Ramos (cell line): ENCODE results near the gene BCR.

Experiments used
- in situ Hi-C: fragments of 300-500 bp; cut with MboI; formaldehyde crosslinking; loops from one replicate; pipeline ENCODE4 v1.14.3; 2022; ENCODE audit warnings: low sequenced_read_pairs; ENCODE audit not compliant: unreplicated experiment

BCR gene

DNA sequence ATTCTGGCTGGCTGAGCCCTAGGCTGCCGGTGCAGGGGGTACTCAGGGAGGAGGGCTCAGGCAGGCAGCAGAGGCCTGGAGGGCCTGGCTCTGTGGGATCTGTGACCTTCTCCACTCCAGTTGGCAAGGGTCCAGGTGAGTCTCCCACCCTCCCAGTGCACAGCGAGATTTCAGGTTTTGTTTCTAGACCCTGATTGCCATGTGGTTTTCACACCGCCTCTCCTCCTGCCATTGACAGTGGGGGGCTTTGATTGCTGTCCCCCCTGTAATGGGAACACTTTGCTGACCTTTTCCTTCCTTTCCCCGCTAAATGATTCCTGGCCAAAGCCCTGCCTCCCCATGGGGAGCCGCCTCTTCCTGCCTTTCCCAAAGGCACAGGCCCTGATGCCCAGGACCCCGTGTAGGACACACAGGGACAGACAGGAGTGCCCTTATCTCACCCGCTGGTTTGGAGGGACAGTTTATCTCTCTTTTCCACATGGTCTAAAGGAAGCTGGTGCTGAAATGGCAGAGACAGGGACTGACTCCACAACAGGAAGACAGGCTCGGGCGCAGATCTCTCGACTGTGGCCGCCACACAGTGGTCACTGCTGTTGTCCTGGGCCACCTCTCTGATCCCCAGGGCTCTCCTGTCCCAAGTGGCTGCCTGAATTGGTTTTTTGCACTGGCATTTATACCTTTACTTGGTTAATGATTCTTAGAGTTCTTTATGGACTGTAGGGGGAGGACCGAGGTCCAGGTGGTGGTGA is 43.4 kb downstream of the BCR start:
- in situ Hi-C loops = no loop called here

DNA sequence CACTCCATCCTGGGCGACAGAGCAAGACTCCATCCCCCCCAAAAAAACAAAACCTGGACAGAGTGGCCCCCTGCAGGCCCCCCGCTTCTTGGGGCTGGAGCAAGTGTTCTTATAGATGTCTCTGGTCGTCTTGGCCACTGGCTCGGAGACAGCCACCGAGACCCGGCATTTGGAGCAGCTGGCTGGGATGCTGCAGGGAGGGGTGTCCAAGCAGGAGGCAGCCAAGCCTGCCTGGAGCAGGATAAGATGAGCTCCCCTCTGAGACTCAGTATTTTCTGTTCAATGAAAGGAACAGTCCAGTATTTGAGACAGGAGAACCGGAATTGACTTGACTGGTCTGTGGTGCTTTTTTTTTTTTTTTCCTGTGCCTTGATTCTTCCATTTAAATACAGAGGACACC is 44.5 kb downstream of the BCR start:
- in situ Hi-C loops = no loop called here

DNA sequence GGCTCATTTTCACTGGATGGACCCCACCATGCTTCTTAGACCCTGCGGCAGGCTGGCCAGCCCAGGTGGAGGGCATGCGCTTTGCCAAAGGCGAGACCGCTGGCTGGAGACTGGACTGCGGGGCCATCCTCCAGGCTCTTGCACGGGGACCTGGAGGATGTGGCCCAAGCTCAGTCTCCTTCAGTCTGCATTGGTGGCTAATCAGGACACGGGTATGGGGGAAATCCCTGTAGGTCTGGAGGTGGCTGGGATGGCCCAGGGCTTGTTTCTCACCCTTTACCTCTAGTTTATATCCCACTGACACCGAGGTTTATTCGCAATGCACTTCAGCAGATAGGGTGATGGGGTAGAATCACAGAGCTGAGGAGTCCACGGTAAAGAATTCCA is 45.0 kb downstream of the BCR start:
- in situ Hi-C loops = no loop called here

DNA sequence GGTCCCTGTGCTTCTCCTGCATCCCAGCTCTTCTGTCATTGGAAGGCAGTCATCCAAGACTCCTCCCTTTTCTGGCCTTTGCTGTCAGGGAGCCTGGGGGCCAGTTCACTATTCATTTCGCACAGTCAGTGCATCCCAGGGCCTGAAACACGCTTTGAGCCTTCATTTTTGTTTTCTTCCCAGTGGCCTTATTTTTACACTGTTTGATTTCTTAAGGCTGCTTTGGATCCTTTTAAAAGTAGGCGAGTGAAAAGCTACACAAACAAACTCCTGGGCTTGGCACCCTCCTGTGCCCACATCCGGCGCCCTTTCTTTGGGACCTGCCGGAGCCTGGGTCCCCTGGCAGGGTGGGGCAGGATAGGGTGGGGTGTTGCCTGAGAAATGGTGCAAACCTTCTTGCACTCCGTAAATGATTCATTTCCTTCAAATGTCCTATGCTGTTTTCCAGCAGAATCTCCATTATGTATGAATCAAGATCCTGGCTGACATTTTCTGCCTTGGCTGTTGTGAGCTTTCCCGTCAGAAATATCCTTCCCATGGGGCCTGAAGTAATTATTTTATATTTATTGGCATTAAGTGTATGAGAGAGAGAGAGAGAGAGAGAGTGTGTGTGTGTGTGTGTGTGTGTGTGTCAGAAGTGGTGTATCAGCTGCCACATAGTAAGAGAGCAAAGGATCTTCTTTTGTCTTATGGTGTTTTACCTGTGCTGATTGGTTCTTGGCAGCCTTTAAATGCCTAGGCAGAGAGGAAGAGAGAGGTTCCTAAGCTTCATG is 45.6 kb downstream of the BCR start:
- in situ Hi-C loops = no loop called here

DNA sequence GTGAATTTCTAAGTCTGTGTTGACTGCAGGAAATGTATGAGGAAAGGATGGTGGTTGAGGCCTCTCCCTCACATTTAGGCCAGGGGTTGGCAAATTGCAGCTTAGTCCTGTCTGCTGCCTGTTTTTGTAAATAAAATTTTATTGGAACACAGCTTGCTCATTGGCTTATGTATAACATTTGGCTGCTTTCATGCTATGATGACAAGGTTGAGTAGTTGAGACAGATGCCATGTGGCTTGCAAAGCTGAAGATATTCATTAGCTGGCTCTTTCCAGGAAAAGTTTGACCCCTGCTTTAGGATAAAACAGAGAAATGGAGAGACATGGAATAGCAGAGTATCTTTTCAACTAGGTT is 46.2 kb downstream of the BCR start:
- in situ Hi-C loops = no loop called here

DNA sequence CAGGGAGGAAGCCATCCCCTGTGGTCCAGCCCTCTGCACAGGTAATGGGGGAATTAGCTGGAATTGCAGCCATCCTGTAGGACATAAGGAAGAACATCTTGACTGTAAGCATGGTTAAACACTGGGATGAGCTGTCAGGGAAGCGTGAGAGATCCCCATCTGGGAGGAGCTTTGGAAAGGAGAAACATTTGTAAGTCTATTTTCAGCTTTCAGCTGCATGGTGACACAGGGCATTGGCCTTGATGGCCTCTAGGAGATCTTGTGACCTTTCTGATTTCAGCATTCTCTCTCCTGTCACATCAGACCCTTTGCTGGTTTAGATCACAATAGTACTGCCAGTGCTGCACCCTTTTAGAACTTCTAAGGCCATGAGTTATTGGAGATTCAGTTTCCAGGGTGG is 47.1 kb downstream of the BCR start:
- in situ Hi-C loops = no loop called here

DNA sequence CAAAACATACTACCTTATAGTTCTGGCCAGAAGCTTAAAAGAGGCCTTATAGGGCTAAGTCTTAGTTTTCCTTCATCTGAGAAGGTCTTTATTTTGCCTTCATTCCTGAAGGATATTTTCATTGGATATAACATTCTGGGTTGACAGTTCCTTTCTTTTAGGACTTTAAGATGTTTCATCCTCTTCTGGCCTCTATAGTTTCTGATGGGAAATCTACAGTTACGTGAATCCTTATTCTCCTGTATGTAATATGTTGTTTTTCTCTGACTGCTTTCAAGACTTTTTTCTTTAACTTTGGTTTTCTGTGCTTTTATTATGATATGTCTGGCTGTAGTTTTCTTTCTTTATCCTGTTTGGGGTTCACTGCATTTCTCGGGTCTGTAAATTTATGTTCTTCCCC is 48.2 kb downstream of the BCR start:
- in situ Hi-C loops = no loop called here

DNA sequence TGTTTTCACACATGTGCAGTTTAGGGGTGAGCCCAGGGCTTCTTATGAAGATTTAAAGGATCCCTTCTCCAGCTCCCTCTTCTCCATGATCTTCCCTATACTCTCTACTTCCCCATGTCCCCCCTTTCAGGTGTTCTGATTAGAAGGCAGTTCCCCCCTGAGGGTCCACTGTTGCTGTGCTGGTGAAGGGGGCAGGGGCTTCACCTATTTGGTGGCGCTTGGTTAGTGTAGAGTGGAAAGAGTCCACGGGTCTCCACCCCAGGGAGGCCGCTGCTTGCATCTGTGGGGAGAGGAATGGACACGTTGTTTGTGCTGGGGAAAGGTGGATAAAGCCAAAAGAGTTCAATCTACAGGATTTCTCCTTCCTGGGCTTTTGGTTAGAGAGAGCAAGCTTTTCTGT is 49.3 kb downstream of the BCR start:
- in situ Hi-C loops = no loop called here

DNA sequence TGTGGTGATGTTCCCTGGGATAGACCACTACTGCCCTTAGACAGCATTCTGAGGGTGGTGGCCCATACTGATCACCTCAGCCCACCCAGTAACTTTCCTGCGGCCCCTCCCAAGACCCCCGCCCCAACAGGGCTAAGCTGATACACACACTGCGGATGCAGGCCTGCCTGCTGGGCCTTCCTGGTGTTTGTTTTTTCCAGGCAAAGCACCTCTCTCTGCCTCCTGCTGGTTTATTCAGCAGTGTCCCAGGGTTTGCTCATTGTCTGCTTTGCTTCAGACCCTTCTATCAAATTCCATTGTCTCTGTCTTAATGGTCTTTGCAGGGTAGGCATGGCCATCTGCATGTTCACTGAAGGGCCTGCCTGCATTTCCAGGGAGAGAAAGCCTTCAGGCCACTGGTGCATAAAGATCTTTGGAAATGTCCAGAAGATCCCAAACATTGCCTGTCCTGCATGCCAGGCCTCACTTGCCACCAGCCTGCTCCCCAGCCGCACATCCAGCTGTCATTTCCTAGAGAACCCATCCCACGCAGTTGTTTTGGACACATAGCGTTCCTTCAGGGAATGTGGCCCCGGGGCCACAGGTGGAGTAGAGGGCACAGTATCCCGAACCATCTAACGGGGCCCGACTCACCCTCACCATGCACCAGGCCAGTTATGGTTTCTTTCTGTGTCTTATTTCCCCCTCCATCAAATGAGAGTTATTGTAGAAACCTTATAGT is 50.2 kb downstream of the BCR start:
- in situ Hi-C loops = no loop called here

DNA sequence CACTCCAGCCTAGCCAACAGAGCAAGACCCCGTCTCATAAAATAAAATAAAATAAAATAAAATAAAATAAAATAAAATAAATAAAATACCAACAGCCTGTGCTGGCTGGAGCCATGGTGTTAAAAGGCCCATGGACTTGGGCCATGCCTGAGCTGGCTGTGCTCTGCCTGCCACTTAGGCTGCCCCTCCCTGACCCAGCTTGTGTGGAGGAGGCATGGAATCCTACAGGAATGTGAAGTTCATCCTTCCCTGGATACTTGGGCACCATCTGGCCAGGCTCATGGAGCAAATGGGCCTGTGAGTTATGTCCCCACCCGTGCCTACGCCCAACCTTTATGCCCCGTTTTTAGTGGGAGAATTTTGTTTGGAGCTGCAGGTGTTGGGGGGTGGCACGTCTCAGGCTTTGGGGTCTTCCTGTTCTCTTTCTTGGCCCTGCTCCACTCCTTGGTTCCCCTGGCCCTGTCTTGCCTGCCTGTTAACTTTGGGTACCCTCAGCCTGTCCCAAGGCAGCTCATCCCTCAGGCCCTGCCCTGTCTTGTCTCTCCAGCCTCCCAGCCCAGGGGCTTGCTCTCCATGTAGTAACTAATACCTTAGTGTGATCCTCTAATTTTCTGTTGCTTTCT is 51.3 kb downstream of the BCR start:
- in situ Hi-C loops = no loop called here

DNA sequence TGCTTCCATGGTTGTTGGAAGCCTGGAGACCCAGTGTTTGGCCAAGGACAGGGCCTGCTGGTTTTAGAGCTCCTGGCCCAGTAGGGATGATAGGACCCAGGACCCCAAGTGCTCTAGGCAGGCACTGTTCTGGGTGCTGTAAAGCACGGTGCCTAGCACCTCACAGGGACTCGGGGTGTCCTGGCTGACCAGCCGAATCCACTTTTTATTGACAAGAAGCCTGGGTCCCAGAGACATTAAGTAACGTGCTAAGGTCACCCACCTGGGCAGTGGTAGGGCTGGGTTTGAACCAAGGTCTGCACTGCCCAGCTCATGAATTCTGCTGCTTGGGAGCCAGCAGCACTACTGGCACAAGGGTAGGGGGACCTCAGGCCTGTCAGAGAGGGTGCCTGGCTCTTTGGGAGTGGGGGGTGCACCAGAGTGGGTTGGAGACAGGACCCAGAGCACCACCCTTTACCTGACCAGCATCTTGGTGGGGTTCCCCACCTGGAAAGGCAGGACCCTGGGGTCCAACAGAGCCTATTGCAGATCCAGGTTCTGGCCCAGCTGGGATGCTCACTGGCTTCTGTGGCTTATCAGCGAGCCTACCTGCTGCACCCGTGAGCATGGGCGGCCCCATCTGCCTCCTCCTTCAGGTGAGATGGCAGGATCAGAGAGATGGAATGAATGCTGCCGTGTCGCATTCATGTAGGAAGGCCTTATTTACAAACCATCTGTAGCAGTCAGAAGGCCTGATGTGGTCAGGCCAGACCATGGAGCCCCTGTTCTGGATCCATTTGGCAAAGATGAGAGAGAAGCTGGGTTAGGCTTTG is 52.0 kb downstream of the BCR start:
- in situ Hi-C loops = no loop called here

DNA sequence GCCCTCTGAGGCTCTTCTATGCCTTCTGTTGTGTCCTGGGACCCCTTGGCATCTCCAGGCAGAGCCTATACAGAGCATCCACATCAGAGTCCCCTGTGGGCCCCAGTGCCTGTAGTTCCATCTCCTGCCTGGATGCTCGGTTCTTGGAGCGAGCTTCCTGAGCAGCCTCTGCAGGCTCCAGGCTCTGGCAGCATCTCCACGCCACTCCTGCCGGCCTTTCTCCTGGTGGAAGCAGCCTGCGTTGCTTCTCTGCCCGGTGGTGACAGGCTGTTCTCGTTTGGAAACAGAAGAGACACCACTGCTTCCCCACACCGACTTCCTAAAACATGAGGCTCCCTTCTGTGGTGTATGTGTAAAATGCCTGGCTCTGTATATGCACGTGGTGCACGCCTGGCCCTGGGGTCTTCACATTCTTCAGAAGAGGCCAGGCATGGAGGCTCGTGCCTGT is 52.8 kb downstream of the BCR start:
- in situ Hi-C loops = no loop called here

DNA sequence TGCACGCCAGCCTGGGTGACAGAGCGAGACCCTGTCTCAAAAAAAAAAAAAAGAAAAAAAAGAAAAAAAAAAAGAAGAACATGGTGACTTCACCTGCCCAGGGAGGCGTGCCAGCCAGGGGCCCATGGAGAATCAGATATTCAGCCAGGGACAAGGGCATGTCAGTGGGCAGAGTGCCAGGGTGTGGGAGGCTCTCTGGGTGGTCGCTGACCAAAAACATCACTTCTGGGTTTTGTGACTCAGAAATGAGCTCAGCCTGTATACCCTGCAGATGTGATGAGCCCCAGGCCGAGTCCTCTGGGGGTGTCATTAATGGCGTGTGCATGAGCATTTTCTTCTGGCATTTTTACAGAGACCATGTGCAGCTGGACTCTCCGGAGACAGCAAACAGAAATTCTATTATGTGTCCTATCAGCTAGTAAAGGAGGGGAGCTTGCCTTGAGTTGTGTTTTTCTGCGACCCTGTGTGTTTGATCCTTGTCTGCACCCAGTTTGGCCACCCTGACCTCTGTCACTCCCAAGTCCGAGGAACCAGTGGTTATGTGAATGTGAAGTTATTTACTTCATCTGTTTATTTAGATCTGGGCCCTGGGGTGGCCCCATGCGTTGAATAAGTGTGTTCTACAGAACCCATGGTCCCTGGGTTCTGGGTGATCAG is 53.6 kb downstream of the BCR start:
- in situ Hi-C loops = no loop called here

DNA sequence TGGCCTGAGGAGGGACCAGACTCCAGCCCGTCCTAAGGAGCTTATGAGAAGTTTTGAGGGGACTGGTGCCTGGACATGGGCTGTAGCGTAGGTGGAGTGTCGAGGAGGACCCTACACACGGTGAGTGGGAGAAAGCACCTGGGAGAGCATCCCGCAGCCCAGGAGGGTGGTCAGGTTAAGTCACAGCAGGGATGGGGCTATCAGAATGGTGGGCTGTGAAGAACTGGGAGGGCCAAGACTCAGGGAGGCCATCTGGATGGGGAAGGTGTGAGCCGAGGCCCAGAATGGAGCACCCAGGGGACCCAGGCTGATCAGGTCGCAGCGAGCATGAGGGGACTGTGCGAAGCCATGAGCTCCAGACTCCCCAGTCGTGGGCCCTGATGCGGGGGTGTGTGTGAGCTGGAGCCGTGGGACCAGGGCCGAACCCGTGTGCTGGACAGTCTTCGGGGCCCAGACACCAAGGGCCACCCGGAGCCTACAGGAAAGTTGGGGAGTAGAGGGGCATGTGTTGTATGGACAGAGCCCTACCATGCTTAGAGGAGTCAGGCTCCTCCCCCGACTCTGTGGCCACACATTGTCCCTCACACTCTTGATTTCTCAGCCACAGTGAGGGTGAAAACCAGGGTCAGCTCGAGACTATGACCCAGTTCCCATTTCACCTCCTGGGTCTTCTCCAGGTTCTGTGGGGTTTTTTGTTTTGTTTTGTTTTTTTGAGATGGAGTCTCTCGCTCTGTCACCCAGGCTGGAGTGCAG is 54.3 kb downstream of the BCR start:
- in situ Hi-C loops = no loop called here

DNA sequence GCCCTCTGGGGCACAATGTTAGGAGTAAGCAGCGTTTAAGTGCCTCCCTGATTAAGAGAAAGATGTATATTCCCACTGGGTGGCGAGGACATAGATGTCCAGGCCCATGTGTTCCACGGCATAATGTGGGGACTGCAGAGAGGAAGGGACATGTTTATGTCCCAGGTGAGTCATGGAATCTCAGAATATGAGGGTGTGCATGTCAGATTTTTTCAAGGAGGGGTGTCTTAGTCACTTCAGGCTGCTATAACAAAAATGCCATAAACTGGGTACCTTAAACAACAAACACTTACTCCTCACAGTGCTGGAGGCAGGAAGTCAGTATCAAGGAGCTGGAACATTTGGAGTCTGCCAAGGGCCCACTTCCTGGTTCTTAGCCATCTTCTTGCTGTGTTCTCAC is 55.1 kb downstream of the BCR start:
- in situ Hi-C loops = no loop called here

DNA sequence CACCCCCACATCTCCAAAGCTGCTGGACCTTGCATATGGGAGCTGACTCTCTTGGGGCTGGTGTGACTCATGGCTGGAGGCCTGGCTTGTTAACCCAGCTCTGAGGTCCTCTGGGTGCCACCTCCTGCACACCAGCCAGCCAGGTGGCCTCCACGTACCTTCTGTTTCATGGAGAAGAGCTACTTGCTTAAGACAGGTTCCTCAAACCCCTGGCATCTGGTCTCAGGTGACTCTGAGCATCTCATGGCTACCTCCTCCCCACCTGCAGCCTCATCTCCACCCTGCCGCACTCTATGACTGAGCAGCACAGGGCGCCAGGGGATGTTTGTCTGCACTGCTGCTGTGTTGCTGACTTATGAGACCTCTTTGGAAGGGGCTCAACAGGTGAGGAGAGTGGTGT is 55.7 kb downstream of the BCR start:
- in situ Hi-C loops = no loop called here

DNA sequence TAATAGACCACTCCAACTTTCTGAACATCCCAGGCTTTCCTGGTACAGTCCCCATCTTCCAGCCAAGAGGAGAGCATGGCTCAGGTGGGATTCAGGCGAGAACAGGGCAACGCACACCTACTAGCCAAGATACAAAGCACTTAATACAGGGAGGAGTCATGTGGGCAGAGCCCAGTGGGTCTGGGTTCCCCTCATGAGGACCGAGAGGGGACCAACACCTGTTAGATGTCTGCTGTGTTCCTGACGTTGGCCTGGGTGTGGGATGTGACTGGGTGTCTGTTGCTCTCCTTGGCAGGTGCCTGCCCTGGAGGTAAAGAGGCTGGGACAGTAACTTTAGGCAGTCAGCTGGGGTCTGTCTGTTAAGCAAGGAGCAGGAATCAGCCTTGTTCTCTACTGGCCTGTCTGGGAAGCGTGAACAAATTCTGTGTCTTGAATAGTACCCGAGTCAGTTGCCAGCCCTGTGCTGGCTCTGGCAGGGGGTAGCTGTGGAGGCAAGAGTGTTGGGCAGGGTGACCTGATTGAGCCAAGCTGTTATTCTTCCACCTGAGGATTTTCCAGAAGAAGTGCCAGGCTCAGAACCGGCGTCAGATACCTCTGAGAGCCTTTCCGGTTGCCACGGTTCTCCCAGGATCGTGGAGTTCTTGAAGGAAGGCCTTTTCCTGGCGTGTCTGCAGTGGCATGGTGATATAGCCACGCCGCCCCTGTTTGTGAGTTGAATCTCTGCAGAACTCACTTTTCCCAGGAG is 56.3 kb downstream of the BCR start:
- in situ Hi-C loops = no loop called here

DNA sequence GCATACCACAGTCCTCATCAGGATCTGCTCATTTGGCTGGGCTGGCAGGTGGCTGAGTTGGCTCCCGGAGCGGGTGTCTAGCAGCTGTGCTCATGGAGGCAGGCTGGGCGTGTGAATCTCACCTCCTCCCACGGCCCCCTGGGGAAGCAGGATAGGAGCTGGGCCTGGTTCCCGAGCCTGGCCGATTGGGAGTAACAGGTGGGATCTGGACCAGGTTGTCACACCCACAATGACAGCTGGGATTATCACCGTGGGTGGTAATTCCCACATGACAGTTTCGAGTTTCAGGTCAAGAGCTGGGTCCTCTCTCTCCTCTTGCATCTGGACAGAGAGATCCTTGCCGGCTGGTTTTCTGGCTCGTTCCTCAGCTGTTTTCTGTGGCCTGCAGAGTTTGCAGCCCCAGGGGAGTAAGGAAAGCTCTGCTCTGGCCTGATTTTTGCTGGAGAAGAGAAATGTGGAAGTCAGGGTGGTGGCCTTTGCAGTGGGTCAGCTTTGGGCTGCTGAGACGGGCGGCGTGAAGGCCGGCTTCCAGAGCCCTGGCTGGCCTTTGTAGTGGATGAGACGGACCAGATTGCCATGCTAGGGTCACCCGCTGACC is 57.0 kb downstream of the BCR start:
- in situ Hi-C loops = no loop called here
